K562 (cell line): Measurements from ENCODE around the gene EXOC3L2. TPM values are rescaled to one million over a fixed set of nuclear protein-coding genes. Genes with fewer than 3 reads are reported as not detected.

ENCODE experiments used
- ATAC-seq: fragments of 200-7000 bp; cut with Tn5 transposase; 3 replicates; pipeline ENCODE4 v1.9.1; 2020; ENCODE audit warnings: moderate library complexity
- BruUV-seq: library from RNA; stranded (reverse); fragments of 400-500 nt; replicated peaks from 2 replicates; lab custom pipeline; 2021; lab: Mats Ljungman, UMichigan
- CTCF ChIA-PET: fragments of 300-600 bp; formaldehyde crosslinking; extraction: SDS; loops from one replicate; lab custom pipeline; 2021; ENCODE audit warnings: low intra/inter-chr PET ratio; lab: Yijun Ruan, JAX
- POLR2A ChIA-PET: fragments of 300-600, 350-650 bp; sonication (Branson Sonifier 250); formaldehyde crosslinking; extraction: SDS; loops from one replicate; lab custom pipeline; 2021; ENCODE audit warnings: antibody characterized with exemption, inconsistent platforms; lab: Yijun Ruan, JAX
- DNase-seq, 4 experiments: peaks; one replicate each; pipeline versions ENCODE4 v3.0.0 to v3.0.0-alpha.2; 2011 to 2018; ENCODE audit warnings: low spot score in 3 of 4, mixed read lengths in 3 of 4; ENCODE audit errors: extremely low read depth in 1 of 4
- FAIRE-seq: peaks from 2 replicates; lab custom pipeline; 2011; peaks lifted over from hg19 to GRCh38; lab: Jason Lieb, UNC
- H2AFZ ChIP-seq: 2 replicates; pipeline ENCODE4 v1.6.0; 2011; ENCODE audit warnings: low read depth, low read length, control low read depth, inconsistent platforms
- H3K27ac ChIP-seq: fragments of 200-600 bp; 3 replicates; pipeline ENCODE4 v1.8.0; 2011; ENCODE audit warnings: low read depth, mild to moderate bottlenecking, control low read depth, inconsistent platforms, low read length, moderate library complexity, mixed read lengths; ENCODE audit errors: extremely low read depth
- H3K27me3 ChIP-seq, 2 experiments: fragments of 300-600 bp in 1 of 2; 2 replicates in 1 of 2; 3 replicates in 1 of 2; pipeline versions ENCODE4 v1.6.0 to v1.8.0; 2011; ENCODE audit warnings: inconsistent platforms in 2 of 2, low read length in 2 of 2, mild to moderate bottlenecking in 1 of 2, mixed read lengths in 1 of 2, moderate library complexity in 1 of 2; ENCODE audit not compliant: control insufficient read depth in 2 of 2, insufficient read depth in 2 of 2
- H3K36me3 ChIP-seq: fragments of 300-600 bp; 3 replicates; pipeline ENCODE4 v1.8.0; 2011; ENCODE audit warnings: mild to moderate bottlenecking, low read length, inconsistent platforms; ENCODE audit not compliant: control insufficient read depth, insufficient read depth
- H3K4me1 ChIP-seq, 2 experiments: fragments of 200-600 bp in 1 of 2; replicated peaks in 1 of 2; 2 replicates in 1 of 2; 3 replicates in 1 of 2; pipeline versions ENCODE4 v1.5.1 to v1.8.0; 2011; ENCODE audit warnings: inconsistent platforms in 2 of 2, low read length in 2 of 2, mild to moderate bottlenecking in 1 of 2, mixed read lengths in 1 of 2, moderate library complexity in 1 of 2; ENCODE audit not compliant: control insufficient read depth in 2 of 2, insufficient read depth in 2 of 2
- H3K4me2 ChIP-seq: 2 replicates; pipeline ENCODE4 v1.6.1; 2011; ENCODE audit warnings: low read length, control low read depth, inconsistent platforms, mixed read lengths; ENCODE audit not compliant: insufficient read depth
- H3K4me3 ChIP-seq: fragments of 200-600 bp; sonication (generic), shearing (Covaris generic); 2 replicates; pipeline ENCODE4 v1.5.1; 2016; ENCODE audit warnings: control low read depth, inconsistent platforms
- H3K79me2 ChIP-seq: fragments of 200-600 bp; 3 replicates; pipeline ENCODE4 v1.8.0; 2011; ENCODE audit warnings: low read length, inconsistent platforms; ENCODE audit not compliant: control insufficient read depth, insufficient read depth
- H3K9ac ChIP-seq, 2 experiments: 2 replicates each; pipeline versions ENCODE4 v1.6.0 to v1.6.1; 2011; ENCODE audit warnings: low read depth in 2 of 2, low read length in 2 of 2, control low read depth in 1 of 2, inconsistent platforms in 1 of 2, mild to moderate bottlenecking in 1 of 2, mixed read lengths in 1 of 2; ENCODE audit not compliant: insufficient read depth in 1 of 2
- H3K9me1 ChIP-seq: one replicate; pipeline ENCODE4 v1.6.0; 2011; ENCODE audit warnings: inconsistent platforms, mild to moderate bottlenecking, low read length, moderate library complexity; ENCODE audit not compliant: control insufficient read depth, insufficient read depth
- H3K9me3 ChIP-seq: replicated peaks from 2 replicates; pipeline ENCODE4 v1.5.1; 2011; ENCODE audit warnings: low read depth, low read length, inconsistent platforms; ENCODE audit not compliant: control insufficient read depth, insufficient read depth
- H4K20me1 ChIP-seq: replicated peaks from 2 replicates; pipeline ENCODE4 v1.6.1; 2011; ENCODE audit warnings: low read length, inconsistent platforms, mixed read lengths; ENCODE audit not compliant: control insufficient read depth, insufficient read depth
- ARID1B ChIP-seq: fragments of 450-650 bp; IDR thresholded peaks from 2 replicates; pipeline ENCODE4 v1.6.1; 2016; ENCODE audit warnings: antibody characterized with exemption, mild to moderate bottlenecking, inconsistent platforms
- CCAR2 ChIP-seq: fragments of 200-400 bp; formaldehyde crosslinking; IDR thresholded peaks from 2 replicates; pipeline ENCODE4 v1.6.1; 2017; ENCODE audit warnings: mild to moderate bottlenecking, low read depth, low read length
- CEBPG ChIP-seq, 3 experiments: fragments of 200-800 bp in 1 of 3; sonication (Bioruptor generic) in 1 of 3; sonication (generic) in 1 of 3; formaldehyde crosslinking in 1 of 3; IDR thresholded peaks in 2 of 3; conservative IDR thresholded peaks in 1 of 3; 2 replicates each; pipeline versions ENCODE4 v1.6.1 to v1.8.0; 2016 to 2022; ENCODE audit warnings: missing compliant biosample characterization in 2 of 3, missing genetic modification characterization in 2 of 3, mild to moderate bottlenecking in 1 of 3, missing genetic modification reagents in 1 of 3
- CTBP1 ChIP-seq: fragments of 450-650 bp; IDR thresholded peaks from 2 replicates; pipeline ENCODE4 v1.6.1; 2016; ENCODE audit warnings: borderline replicate concordance
- DPF2 ChIP-seq: fragments of 450-650 bp; IDR thresholded peaks from 2 replicates; pipeline ENCODE4 v1.6.1; 2016
- ELK1 ChIP-seq: sonication (generic); formaldehyde crosslinking; IDR thresholded peaks from 2 replicates; pipeline ENCODE4 v1.8.1; 2022; ENCODE audit warnings: missing genetic modification reagents
- HDAC2 ChIP-seq: fragments of 450-650 bp; IDR thresholded peaks from 2 replicates; pipeline ENCODE4 v1.6.1; 2016; ENCODE audit warnings: mild to moderate bottlenecking
- MAFG ChIP-seq: fragments of 450-650 bp; conservative IDR thresholded peaks from 2 replicates; pipeline ENCODE4 v1.6.1; 2016; ENCODE audit warnings: missing genetic modification characterization, missing compliant biosample characterization
- MYC ChIP-seq, 2 experiments: fragments of 250-450 bp in 1 of 2; sonication (Bioruptor Pico) in 1 of 2; IDR thresholded peaks; 2 replicates each; pipeline versions ENCODE4 v1.5.1 to v1.6.1; 2012 to 2021; ENCODE audit warnings: low read depth in 2 of 2, borderline replicate concordance in 1 of 2, improper control_type of control experiment in 1 of 2, low read length in 1 of 2, mild to moderate bottlenecking in 1 of 2, moderate library complexity in 1 of 2
- RFX1 ChIP-seq: fragments of 450-650 bp; IDR thresholded peaks from 2 replicates; pipeline ENCODE4 v1.6.1; 2016; ENCODE audit warnings: mild to moderate bottlenecking, moderate library complexity
- RUNX1 ChIP-seq: sonication (generic); IDR thresholded peaks from 2 replicates; pipeline ENCODE4 v1.6.1; 2016; ENCODE audit warnings: antibody characterized with exemption, low read depth
- SMARCA5 ChIP-seq: fragments of 450-650 bp; IDR thresholded peaks from 2 replicates; pipeline ENCODE4 v1.6.1; 2016
- TCF3 ChIP-seq: sonication (generic); formaldehyde crosslinking; IDR thresholded peaks from 2 replicates; pipeline ENCODE4 v1.4.0; 2020; ENCODE audit warnings: mild to moderate bottlenecking, missing genetic modification reagents
- TEAD4 ChIP-seq, 2 experiments: sonication (generic) in 1 of 2; formaldehyde crosslinking in 1 of 2; IDR thresholded peaks; 2 replicates each; pipeline versions ENCODE4 v1.6.1 to v1.8.0; 2012 to 2022; ENCODE audit warnings: borderline replicate concordance in 1 of 2, inconsistent platforms in 1 of 2, low read length in 1 of 2, mild to moderate bottlenecking in 1 of 2, missing genetic modification reagents in 1 of 2
- THAP7 ChIP-seq: fragments of 250-450 bp; sonication (Bioruptor Pico); IDR thresholded peaks from 2 replicates; pipeline ENCODE4 v1.5.0; 2021
- TOE1 ChIP-seq, 2 experiments: fragments of 450-650 bp in 1 of 2; sonication (generic) in 1 of 2; formaldehyde crosslinking in 1 of 2; IDR thresholded peaks; 2 replicates each; pipeline versions ENCODE4 v1.7.1 to v1.8.0; 2016 to 2022; ENCODE audit warnings: borderline replicate concordance in 2 of 2, mild to moderate bottlenecking in 2 of 2, antibody characterized with exemption in 1 of 2, inconsistent platforms in 1 of 2, low read depth in 1 of 2, missing genetic modification reagents in 1 of 2, moderate library complexity in 1 of 2
- USF1 ChIP-seq: sonication (generic); formaldehyde crosslinking; IDR thresholded peaks from 2 replicates; pipeline ENCODE4 v1.9.0; 2022; ENCODE audit warnings: mild to moderate bottlenecking, missing genetic modification reagents
- ZNF436 ChIP-seq: fragments of 250-450, 450-650 bp; sonication (Bioruptor Pico); formaldehyde crosslinking; IDR thresholded peaks from 2 replicates; pipeline ENCODE4 v1.7.0; 2020; ENCODE audit warnings: mild to moderate bottlenecking
- ZNF77 ChIP-seq: fragments of 250-450 bp; sonication (Bioruptor Pico); IDR thresholded peaks from 2 replicates; pipeline ENCODE4 v1.5.0; 2020
- WGBS: fragments of 100-300 bp; shearing (Covaris generic); methylation state at CpG from one replicate; pipeline ENCODE4 v1.1.6; 2016; ENCODE audit warnings: low coverage, mixed read lengths; ENCODE audit not compliant: insufficient coverage; ENCODE audit errors: missing lambda C conversion rate; 5-methylcytosine and 5-hydroxymethylcytosine counted together
- in situ Hi-C: fragments of 300-500 bp; cut with MboI; formaldehyde crosslinking; loops from 4 replicates; pipeline ENCODE4 v1.15.0; 2018; ENCODE audit warnings: inconsistent platforms, mixed read lengths
- intact Hi-C: fragments of 100-400 bp; cut with micrococcal nuclease; formaldehyde crosslinking; loops from 2 replicates; pipeline ENCODE4 v1.14.2; 2022
- polyA plus RNA-seq, 8 experiments: library from polyadenylated mRNA; depleted of rRNA in 4 of 8; stranded (reverse) in 5 of 8; unstranded in 3 of 8; fragments of >200 nt; fragmentation: Nextera tagmentation in 2 of 8; fragmentation: Illumina TruSeq in 1 of 8; extraction: Ambion mirVana in 2 of 8; extraction: Trizol in 1 of 8; gene quantifications; 2 replicates each; pipeline versions ENCODE4 v1.2.1 to v1.2.3, GENCODE V29; 2011 to 2014; ENCODE audit warnings: inconsistent platforms in 1 of 8, missing spikeins in 1 of 8
- total RNA-seq, 7 experiments: library from RNA; depleted of rRNA in 6 of 7; stranded (reverse); fragments of >200 nt in 6 of 7; fragmentation: Illumina TruSeq in 2 of 7; extraction: Trizol in 2 of 7; gene quantifications; 2 replicates each; pipeline versions ENCODE4 v1.2.1 to v1.2.3, GENCODE V29; 2011 to 2021; ENCODE audit warnings: low replicate concordance in 1 of 7
- TF ChIP-seq, protein P1 (sequence below): sonication (generic); formaldehyde crosslinking; IDR thresholded peaks from 2 replicates; pipeline ENCODE4 v1.8.0; 2022; ENCODE audit warnings: missing genetic modification reagents, mild to moderate bottlenecking, moderate library complexity, borderline replicate concordance

Gene EXOC3L2
- total and polyA plus RNA-seq, 9 of the 15 experiments (the other 6 are each of a cell fraction or from before 2014, with no cell fraction given): 0.31 to 19.0 (median 2.4) TPM

DNA sequence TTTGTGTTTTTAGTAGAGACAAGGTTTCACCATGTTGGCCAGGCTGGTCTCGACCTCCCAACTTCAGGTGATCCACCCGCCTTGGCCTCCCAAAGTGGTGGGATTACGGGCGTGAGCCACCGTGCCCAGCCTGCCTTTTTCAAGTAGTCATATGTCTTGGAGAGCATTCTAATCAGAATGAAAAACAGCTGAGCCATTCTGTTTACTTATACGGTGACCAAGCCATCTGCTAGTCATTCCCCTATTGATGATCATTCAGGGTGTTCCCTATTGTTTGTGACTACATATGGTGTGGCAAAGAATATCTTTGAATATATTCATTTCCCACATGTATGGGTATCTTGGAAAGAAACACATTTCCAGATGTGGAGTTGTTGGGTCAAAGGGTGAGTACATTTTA, 49.4 kb downstream of the EXOC3L2 start:
- no peaks in the 10 kb centered on the region for H3K9me1 ChIP-seq
- POLR2A ChIA-PET: interaction anchor here (1.0 kb wide), 1 partner anchor 15 kb away, joined by 5 read pairs; no protein-coding TSS in a partner anchor
- no peaks in the 10 kb centered on the region for H3K36me3 ChIP-seq
- in situ Hi-C loops: no loop called here
- peaks cover 0 to 5% of the 10 kb centered on the region in 2 experiments; a peak in 1 of 5 replicates for H3K27me3 ChIP-seq
- CTCF ChIA-PET: no interaction called here
- H3K9ac ChIP-seq: no peak overlapping the region
- DNase-seq (peak in 2 of 4 experiments; percentile 6 to 27), ATAC-seq (peak; percentile 31; the same call in 2 of the 3 replicates), FAIRE-seq (no peak)
- H3K27ac ChIP-seq: no peak overlapping the region
- BruUV-seq: no TSS peak
- no peaks in the 10 kb centered on the region for H3K9me3 ChIP-seq
- H3K4me3 ChIP-seq: no peak overlapping the region
- no peaks in the 10 kb centered on the region for H3K79me2 ChIP-seq
- H4K20me1 ChIP-seq: no peaks in the 10 kb centered on the region
- H3K4me2 ChIP-seq: no peak overlapping the region; the same call in 1 of the 2 replicates
- 22% methylated on average over 6 of the region's 6 CpGs for WGBS
- no peak overlapping the region for H2AFZ ChIP-seq
- intact Hi-C loops: no loop called here
- H3K4me1 ChIP-seq: peaks cover 4 to 6% of the 10 kb centered on the region in 2 experiments; a peak in 4 of 5 replicates
- TF ChIP-seq USF1 (CRISPR knock-in tag) (no peak), CEBPG (CRISPR knock-in tag; IDR thresholded peaks at IDR 0.05) (no peak), CEBPG (tag; conservative IDR thresholded peaks at IDR 0.05 in 1 of 2, IDR thresholded peaks at IDR 0.05 in 1 of 2) (no peak), ZNF77 (CRISPR knock-in tag) (no peak), DPF2 (peak; percentile 70), TEAD4 (IDR thresholded peaks at IDR 0.05; ENCODE audit: low read length) (no peak), TEAD4 (CRISPR knock-in tag; IDR thresholded peaks at IDR 0.05; ENCODE audit: borderline replicate concordance) (no peak), CCAR2 (no peak), TCF3 (CRISPR knock-in tag) (no peak), ARID1B (peak; percentile 56), ELK1 (CRISPR knock-in tag) (no peak), TOE1 (IDR thresholded peaks at IDR 0.05; ENCODE audit: borderline replicate concordance) (no peak), TOE1 (CRISPR knock-in tag; IDR thresholded peaks at IDR 0.05; ENCODE audit: borderline replicate concordance, low read depth) (no peak), THAP7 (no peak), SMARCA5 (no peak), MYC (IDR thresholded peaks at IDR 0.05; ENCODE audit: low read depth, low read length) (no peak), MYC (CRISPR knock-in tag; IDR thresholded peaks at IDR 0.05; ENCODE audit: borderline replicate concordance, low read depth) (no peak), HDAC2 (0 out of 2 replicates have a peak, but pooled peaks have one; percentile 25), RUNX1 (no peak), RFX1 (no peak), CTBP1 (no peak), MAFG (tag) (peak; percentile 78), ZNF436 (CRISPR knock-in tag) (no peak)
- TF ChIP-seq, protein P1, sequence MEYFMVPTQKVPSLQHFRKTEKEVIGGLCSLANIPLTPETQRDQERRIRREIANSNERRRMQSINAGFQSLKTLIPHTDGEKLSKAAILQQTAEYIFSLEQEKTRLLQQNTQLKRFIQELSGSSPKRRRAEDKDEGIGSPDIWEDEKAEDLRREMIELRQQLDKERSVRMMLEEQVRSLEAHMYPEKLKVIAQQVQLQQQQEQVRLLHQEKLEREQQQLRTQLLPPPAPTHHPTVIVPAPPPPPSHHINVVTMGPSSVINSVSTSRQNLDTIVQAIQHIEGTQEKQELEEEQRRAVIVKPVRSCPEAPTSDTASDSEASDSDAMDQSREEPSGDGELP (CRISPR knock-in tag): peak; percentile 78
